Measurements from ENCODE around the gene BATF3. TPM values are rescaled to one million over a fixed set of nuclear protein-coding genes. Genes with fewer than 3 reads are reported as not detected.

BATF3 gene
- total RNA-seq, 1 donor, result 0.36 TPM

DNA sequence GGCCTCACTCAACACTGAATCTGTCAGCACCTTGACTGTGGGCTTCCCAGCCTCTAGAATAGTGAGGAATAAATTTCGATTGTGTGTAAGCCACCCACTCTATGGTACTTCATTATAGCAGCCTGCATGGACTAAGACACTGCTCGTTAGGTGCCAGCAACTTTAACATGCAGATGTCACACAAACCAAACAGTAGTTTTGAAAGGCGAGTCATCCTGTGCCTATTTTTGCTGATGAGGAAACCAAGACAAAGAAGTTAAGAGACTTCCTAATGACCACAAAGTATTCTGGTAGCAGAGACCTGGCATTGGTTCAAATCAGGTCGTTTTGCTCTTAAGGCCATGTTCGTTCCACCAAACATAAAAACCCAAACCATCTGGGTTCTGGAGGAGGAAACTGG is 42.9 kb downstream of the BATF3 start:
- Histone ChIP-seq H3K27me3 (ENCODE audit: insufficient read depth, low read length) (peaks cover 2% of the 10 kb centered on the region), H4K20me1 (ENCODE audit: insufficient read depth, low read length) (no peaks in the 10 kb centered on the region), H3K4me2 (ENCODE audit: insufficient read depth, low read length) (no peak overlapping the region), H3K4me1 (ENCODE audit: insufficient read depth, low read length) (peaks cover 15% of the 10 kb centered on the region), H3K4me3 (ENCODE audit: insufficient read depth, low read length) (no peak overlapping the region), H2AFZ (ENCODE audit: low read length) (peak overlapping the region; percentile 20), H3K9me3 (ENCODE audit: low read depth, low read length) (no peaks in the 10 kb centered on the region), H3K27ac (ENCODE audit: low read depth, low read length) (no peak overlapping the region), H3K36me3 (ENCODE audit: insufficient read depth, low read length) (no peaks in the 10 kb centered on the region), H3K79me2 (ENCODE audit: insufficient read depth, low read length) (no peaks in the 10 kb centered on the region)
- TF ChIP-seq, protein P1, sequence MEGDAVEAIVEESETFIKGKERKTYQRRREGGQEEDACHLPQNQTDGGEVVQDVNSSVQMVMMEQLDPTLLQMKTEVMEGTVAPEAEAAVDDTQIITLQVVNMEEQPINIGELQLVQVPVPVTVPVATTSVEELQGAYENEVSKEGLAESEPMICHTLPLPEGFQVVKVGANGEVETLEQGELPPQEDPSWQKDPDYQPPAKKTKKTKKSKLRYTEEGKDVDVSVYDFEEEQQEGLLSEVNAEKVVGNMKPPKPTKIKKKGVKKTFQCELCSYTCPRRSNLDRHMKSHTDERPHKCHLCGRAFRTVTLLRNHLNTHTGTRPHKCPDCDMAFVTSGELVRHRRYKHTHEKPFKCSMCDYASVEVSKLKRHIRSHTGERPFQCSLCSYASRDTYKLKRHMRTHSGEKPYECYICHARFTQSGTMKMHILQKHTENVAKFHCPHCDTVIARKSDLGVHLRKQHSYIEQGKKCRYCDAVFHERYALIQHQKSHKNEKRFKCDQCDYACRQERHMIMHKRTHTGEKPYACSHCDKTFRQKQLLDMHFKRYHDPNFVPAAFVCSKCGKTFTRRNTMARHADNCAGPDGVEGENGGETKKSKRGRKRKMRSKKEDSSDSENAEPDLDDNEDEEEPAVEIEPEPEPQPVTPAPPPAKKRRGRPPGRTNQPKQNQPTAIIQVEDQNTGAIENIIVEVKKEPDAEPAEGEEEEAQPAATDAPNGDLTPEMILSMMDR (IDR thresholded peaks at IDR 0.05; ENCODE audit: extremely low read depth, low read depth, low read length), result no peak
- DNase-seq (ENCODE audit: insufficient read length, low spot score, missing footprints), result no peak

DNA sequence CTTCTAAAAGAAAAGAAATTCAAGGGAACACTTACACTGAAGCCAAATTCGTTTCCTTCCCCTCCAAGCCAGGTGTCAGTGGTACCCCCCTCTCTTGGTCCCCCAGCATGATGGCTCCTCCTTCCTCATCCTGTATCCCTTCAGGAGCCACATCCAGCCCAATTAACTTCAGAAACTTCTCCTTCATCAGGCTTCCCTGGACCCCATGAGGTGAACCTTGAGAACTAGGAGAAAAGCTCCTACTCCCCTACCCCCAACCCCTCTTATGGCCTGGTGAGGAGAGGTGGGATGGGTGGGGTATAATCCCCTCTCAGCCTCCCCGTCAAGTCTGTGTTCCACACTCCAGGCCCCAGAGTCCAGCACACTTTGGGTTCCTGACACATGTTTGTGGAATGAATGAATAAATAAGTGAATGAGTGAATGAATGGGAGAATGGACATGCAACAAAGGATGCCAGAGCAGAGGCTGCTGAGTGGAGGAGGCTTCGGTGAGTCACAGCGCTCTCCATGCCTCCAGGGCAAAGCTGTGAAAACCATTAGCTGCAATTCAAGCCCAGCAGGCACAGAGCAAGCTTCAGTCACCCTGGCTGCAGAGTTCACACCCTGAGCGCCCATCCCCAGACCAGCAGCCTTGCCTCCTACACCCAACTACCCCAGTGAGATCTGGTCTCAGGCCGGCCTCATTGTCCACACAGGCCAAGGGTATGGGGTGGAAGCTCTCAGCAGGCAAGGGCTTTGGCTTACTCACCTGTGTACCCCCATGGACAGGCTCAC is 43.8 kb downstream of the BATF3 start:
- peak; percentile 44 for DNase-seq (ENCODE audit: insufficient read length, low spot score, missing footprints)
- no peaks in the 10 kb centered on the region for H3K79me2 ChIP-seq (ENCODE audit: insufficient read depth, low read length)
- peaks cover 2% of the 10 kb centered on the region for H3K27me3 ChIP-seq (ENCODE audit: insufficient read depth, low read length)
- H4K20me1 ChIP-seq (ENCODE audit: insufficient read depth, low read length), result no peaks in the 10 kb centered on the region
- TF ChIP-seq, protein P1 (IDR thresholded peaks at IDR 0.05; ENCODE audit: extremely low read depth, low read depth, low read length), result no peak
- H3K4me2 ChIP-seq (ENCODE audit: insufficient read depth, low read length), result no peak overlapping the region
- peaks cover 23% of the 10 kb centered on the region for H3K4me1 ChIP-seq (ENCODE audit: insufficient read depth, low read length)
- H3K4me3 ChIP-seq (ENCODE audit: insufficient read depth, low read length), result no peak overlapping the region
- no peaks in the 10 kb centered on the region for H3K9me3 ChIP-seq (ENCODE audit: low read depth, low read length)
- H3K27ac ChIP-seq (ENCODE audit: low read depth, low read length), result no peak overlapping the region
- no peak overlapping the region for H2AFZ ChIP-seq (ENCODE audit: low read length)
- no peaks in the 10 kb centered on the region for H3K36me3 ChIP-seq (ENCODE audit: insufficient read depth, low read length)

DNA sequence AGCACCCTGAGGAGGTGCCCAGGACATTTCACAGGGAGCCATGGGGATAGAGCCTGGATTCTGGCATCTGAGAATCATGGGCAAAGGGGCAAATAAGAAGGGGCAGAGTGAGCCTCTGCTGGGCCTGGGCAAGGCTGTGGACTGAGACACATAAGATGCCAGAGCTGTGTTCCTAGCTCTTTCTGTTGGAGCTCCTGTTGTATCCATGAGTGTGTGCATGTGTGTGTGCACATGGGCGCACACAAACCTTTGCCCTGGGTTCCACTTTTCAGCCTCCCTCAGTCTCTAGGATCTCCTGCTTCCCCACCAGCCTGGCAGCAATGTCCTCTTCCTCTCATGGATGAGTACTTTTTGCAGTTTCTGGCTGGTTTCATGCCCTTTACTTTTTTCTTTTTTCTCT is 47.0 kb downstream of the BATF3 start:
- no peak overlapping the region for H3K4me3 ChIP-seq (ENCODE audit: insufficient read depth, low read length)
- H3K4me2 ChIP-seq (ENCODE audit: insufficient read depth, low read length), result no peak overlapping the region
- H3K9me3 ChIP-seq (ENCODE audit: low read depth, low read length), result no peaks in the 10 kb centered on the region
- H3K79me2 ChIP-seq (ENCODE audit: insufficient read depth, low read length), result no peaks in the 10 kb centered on the region
- TF ChIP-seq, protein P1 (IDR thresholded peaks at IDR 0.05; ENCODE audit: extremely low read depth, low read depth, low read length), result no peak
- H4K20me1 ChIP-seq (ENCODE audit: insufficient read depth, low read length), result no peaks in the 10 kb centered on the region
- no peak overlapping the region for H2AFZ ChIP-seq (ENCODE audit: low read length)
- H3K27ac ChIP-seq (ENCODE audit: low read depth, low read length), result peak overlapping the region; percentile 79
- peaks cover 2% of the 10 kb centered on the region for H3K27me3 ChIP-seq (ENCODE audit: insufficient read depth, low read length)
- peaks cover 37% of the 10 kb centered on the region for H3K4me1 ChIP-seq (ENCODE audit: insufficient read depth, low read length)
- DNase-seq (ENCODE audit: insufficient read length, low spot score, missing footprints), result no peak
- no peaks in the 10 kb centered on the region for H3K36me3 ChIP-seq (ENCODE audit: insufficient read depth, low read length)

DNA sequence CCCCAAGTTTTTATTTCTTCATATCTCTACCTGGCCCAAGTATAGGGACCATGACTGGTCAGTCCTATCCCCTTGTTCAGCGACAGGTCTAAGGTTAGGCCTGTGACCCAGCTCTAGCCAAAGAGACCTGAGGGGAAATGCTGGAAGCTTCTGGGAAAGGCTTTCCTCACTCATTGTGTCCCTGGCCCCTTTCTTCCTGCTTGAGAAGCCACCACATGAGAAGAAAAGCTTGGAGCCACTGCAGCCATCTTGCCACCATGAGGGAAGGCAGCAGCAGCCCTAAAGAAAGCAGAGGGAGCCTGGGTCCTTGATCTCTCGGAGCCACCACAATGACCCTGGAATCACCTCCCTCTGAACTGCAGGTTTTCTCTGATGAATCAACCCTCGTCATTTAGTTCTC is 47.7 kb downstream of the BATF3 start:
- H3K27ac ChIP-seq (ENCODE audit: low read depth, low read length), result peak overlapping the region; percentile 79
- H2AFZ ChIP-seq (ENCODE audit: low read length), result peak overlapping the region; percentile 73
- no peaks in the 10 kb centered on the region for H3K79me2 ChIP-seq (ENCODE audit: insufficient read depth, low read length)
- H3K4me1 ChIP-seq (ENCODE audit: insufficient read depth, low read length), result peaks cover 37% of the 10 kb centered on the region
- DNase-seq (ENCODE audit: insufficient read length, low spot score, missing footprints), result peak; percentile 23
- H4K20me1 ChIP-seq (ENCODE audit: insufficient read depth, low read length), result no peaks in the 10 kb centered on the region
- no peak overlapping the region for H3K4me3 ChIP-seq (ENCODE audit: insufficient read depth, low read length)
- peaks cover 2% of the 10 kb centered on the region for H3K27me3 ChIP-seq (ENCODE audit: insufficient read depth, low read length)
- no peaks in the 10 kb centered on the region for H3K36me3 ChIP-seq (ENCODE audit: insufficient read depth, low read length)
- no peak overlapping the region for H3K4me2 ChIP-seq (ENCODE audit: insufficient read depth, low read length)
- TF ChIP-seq, protein P1 (IDR thresholded peaks at IDR 0.05; ENCODE audit: extremely low read depth, low read depth, low read length), result no peak
- no peaks in the 10 kb centered on the region for H3K9me3 ChIP-seq (ENCODE audit: low read depth, low read length)
